DMS79 treated with DMSO at 0.1 percent for 48 hours (cell line): Measurements from ENCODE around the gene ARHGEF17.

Experiments
- DNase-seq: peaks from one replicate; lab custom pipeline; 2025; lab: John Stamatoyannopoulos, UW

ARHGEF17 gene

GRCh38 chr11:73395297-73396208 is 87.5 kb downstream of the ARHGEF17 start:
- DNase-seq = no peak

- no peak for DNase-seq
Measured at GRCh38 chr11:73396251-73396930, 88.3 kb downstream of the ARHGEF17 start.

GRCh38 chr11:73396985-73397384 is 88.9 kb downstream of the ARHGEF17 start:
- no peak for DNase-seq

GRCh38 chr11:73397468-73398131 is 89.5 kb downstream of the ARHGEF17 start:
- DNase-seq = no peak

GRCh38 chr11:73398132-73398526 is 90.1 kb downstream of the ARHGEF17 start:
- no peak for DNase-seq

GRCh38 chr11:73398721-73399120 is 90.6 kb downstream of the ARHGEF17 start:
- no peak for DNase-seq

- DNase-seq = no peak
Measured at GRCh38 chr11:73399159-73399590, 91.1 kb downstream of the ARHGEF17 start.

GRCh38 chr11:73399636-73400035 is 91.6 kb downstream of the ARHGEF17 start:
- no peak for DNase-seq

- DNase-seq = no peak
Measured at GRCh38 chr11:73400293-73400692, 92.2 kb downstream of the ARHGEF17 start.

- no peak for DNase-seq
Measured at GRCh38 chr11:73401217-73401923, 93.3 kb downstream of the ARHGEF17 start.

GRCh38 chr11:73401924-73402833 is 94.1 kb downstream of the ARHGEF17 start:
- DNase-seq = no peak

- no peak for DNase-seq
Measured at GRCh38 chr11:73402834-73403185, 94.7 kb downstream of the ARHGEF17 start.

- DNase-seq = no peak
Measured at GRCh38 chr11:73403541-73403940, 95.5 kb downstream of the ARHGEF17 start.

GRCh38 chr11:73404048-73404447 is 96.0 kb downstream of the ARHGEF17 start:
- no peak for DNase-seq

GRCh38 chr11:73404506-73405145 is 96.5 kb downstream of the ARHGEF17 start:
- DNase-seq = no peak

- no peak for DNase-seq
Measured at GRCh38 chr11:73405146-73405510, 97.1 kb downstream of the ARHGEF17 start.

GRCh38 chr11:73406131-73406530 is 98.1 kb downstream of the ARHGEF17 start:
- no peak for DNase-seq

GRCh38 chr11:73406619-73407018 is 98.5 kb downstream of the ARHGEF17 start:
- DNase-seq = no peak

- no peak for DNase-seq
Measured at GRCh38 chr11:73409431-73409830, 101.4 kb downstream of the ARHGEF17 start.

- DNase-seq = no peak
Measured at GRCh38 chr11:73410627-73411026, 102.6 kb downstream of the ARHGEF17 start.

GRCh38 chr11:73411031-73411430 is 103.0 kb downstream of the ARHGEF17 start:
- no peak for DNase-seq
